ENCODE measurements around the gene SLC1A2.

DNA sequence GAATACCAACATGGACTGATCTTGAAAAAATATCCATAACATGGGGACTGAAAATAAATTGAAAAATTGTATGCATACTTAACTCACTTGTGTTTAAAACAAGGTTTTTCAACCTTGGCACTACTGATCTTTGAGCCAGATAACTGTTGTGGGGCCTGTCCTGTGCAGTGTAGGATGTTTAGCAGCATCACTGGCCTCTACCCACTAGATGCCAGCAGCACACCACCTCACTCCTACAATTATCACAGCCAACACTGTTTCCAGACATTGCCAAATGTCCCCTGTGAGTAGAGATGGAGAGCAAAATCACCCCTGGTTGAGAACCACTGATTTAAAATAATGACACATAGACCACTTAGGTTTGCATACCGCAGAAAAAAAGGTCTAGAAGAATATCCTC lies 45.0 kb upstream of the SLC1A2 start:
- TF ChIP-seq, protein P1, sequence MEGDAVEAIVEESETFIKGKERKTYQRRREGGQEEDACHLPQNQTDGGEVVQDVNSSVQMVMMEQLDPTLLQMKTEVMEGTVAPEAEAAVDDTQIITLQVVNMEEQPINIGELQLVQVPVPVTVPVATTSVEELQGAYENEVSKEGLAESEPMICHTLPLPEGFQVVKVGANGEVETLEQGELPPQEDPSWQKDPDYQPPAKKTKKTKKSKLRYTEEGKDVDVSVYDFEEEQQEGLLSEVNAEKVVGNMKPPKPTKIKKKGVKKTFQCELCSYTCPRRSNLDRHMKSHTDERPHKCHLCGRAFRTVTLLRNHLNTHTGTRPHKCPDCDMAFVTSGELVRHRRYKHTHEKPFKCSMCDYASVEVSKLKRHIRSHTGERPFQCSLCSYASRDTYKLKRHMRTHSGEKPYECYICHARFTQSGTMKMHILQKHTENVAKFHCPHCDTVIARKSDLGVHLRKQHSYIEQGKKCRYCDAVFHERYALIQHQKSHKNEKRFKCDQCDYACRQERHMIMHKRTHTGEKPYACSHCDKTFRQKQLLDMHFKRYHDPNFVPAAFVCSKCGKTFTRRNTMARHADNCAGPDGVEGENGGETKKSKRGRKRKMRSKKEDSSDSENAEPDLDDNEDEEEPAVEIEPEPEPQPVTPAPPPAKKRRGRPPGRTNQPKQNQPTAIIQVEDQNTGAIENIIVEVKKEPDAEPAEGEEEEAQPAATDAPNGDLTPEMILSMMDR (conservative IDR thresholded peaks at IDR 0.05; ENCODE audit: low read length) = peak; percentile 33; the same call in 1 of the 2 replicates
- TF ChIP-seq EZH2phosphoT487 (IDR thresholded peaks at IDR 0.05; ENCODE audit: borderline replicate concordance) = no peak

Data from Loucy (cell line).